Measurements from ENCODE around the gene POU6F2. TPM values are rescaled to one million over a fixed set of nuclear protein-coding genes. Genes with fewer than 3 reads are reported as not detected.

Gene POU6F2
- total and polyA plus RNA-seq, 12 donors, result 0.03 to 0.31 (median 0.19) TPM; not detected in 9

GRCh38 chr7:39430441-39430840 is 452.7 kb downstream of the POU6F2 start:
- H3K36me3 ChIP-seq (replicated peaks in 1 of 2), result no peaks in the 10 kb centered on the region
- no peak for DNase-seq
- 87 to 96% (median 93%) methylated on average over 6 of the region's 6 CpGs for WGBS, 4 donors
- H3K27ac ChIP-seq, result no peak overlapping the region
- no peak for TF ChIP-seq CTCF (IDR thresholded peaks at IDR 0.05)
- TF ChIP-seq POLR2A (IDR thresholded peaks at IDR 0.05), result no peak
- intact Hi-C loops (cut with DNase I), result no loop called here
- no peaks in the 10 kb centered on the region for H3K27me3 ChIP-seq
- peaks cover 0 to 4% of the 10 kb centered on the region in 2 donors for H3K4me1 ChIP-seq (replicated peaks in 1 of 2)
- no peaks in the 10 kb centered on the region for H3K9me3 ChIP-seq (replicated peaks in 1 of 3)
- H3K4me3 ChIP-seq, result no peak overlapping the region

GRCh38 chr7:39430909-39431641 is 453.4 kb downstream of the POU6F2 start:
- TF ChIP-seq CTCF (IDR thresholded peaks at IDR 0.05) (no peak), POLR2A (IDR thresholded peaks at IDR 0.05) (no peak)
- H3K4me3 ChIP-seq, result no peak overlapping the region
- H3K36me3 ChIP-seq (replicated peaks in 1 of 2), result no peaks in the 10 kb centered on the region
- peaks cover 0 to 4% of the 10 kb centered on the region in 2 donors for H3K4me1 ChIP-seq (replicated peaks in 1 of 2)
- no peak for DNase-seq
- H3K27ac ChIP-seq, result no peak overlapping the region
- no peaks in the 10 kb centered on the region for H3K27me3 ChIP-seq
- WGBS, 4 donors, result 85 to 89% (median 88%) methylated on average over 7 to 8 of the region's 8 CpGs
- intact Hi-C loops (cut with DNase I), result no loop called here
- no peaks in the 10 kb centered on the region for H3K9me3 ChIP-seq (replicated peaks in 1 of 3)

GRCh38 chr7:39432368-39432767 is 454.7 kb downstream of the POU6F2 start:
- Histone ChIP-seq H3K9me3 (replicated peaks in 1 of 3) (no peaks in the 10 kb centered on the region), H3K27me3 (no peaks in the 10 kb centered on the region), H3K4me3 (no peak overlapping the region), H3K36me3 (replicated peaks in 1 of 2) (no peaks in the 10 kb centered on the region), H3K27ac (no peak overlapping the region), H3K4me1 (replicated peaks in 1 of 2) (peaks cover 0 to 4% of the 10 kb centered on the region in 2 donors)
- intact Hi-C loops (cut with DNase I), result no loop called here
- TF ChIP-seq CTCF (IDR thresholded peaks at IDR 0.05) (no peak), POLR2A (IDR thresholded peaks at IDR 0.05) (no peak)
- 61 to 69% (median 64%) methylated on average over 3 of the region's 3 CpGs for WGBS, 4 donors
- DNase-seq, result no peak

GRCh38 chr7:39432807-39433416 is 455.2 kb downstream of the POU6F2 start:
- Histone ChIP-seq H3K4me1 (replicated peaks in 1 of 2) (peaks cover 0 to 4% of the 10 kb centered on the region in 2 donors), H3K36me3 (replicated peaks in 1 of 2) (no peaks in the 10 kb centered on the region), H3K9me3 (replicated peaks in 1 of 3) (no peaks in the 10 kb centered on the region), H3K4me3 (no peak overlapping the region), H3K27me3 (no peaks in the 10 kb centered on the region), H3K27ac (no peak overlapping the region)
- WGBS, 4 donors, result 78 to 80% (median 78%) methylated on average over 13 of the region's 13 CpGs
- TF ChIP-seq CTCF (IDR thresholded peaks at IDR 0.05) (no peak), POLR2A (IDR thresholded peaks at IDR 0.05) (no peak)
- no peak for DNase-seq
- intact Hi-C loops (cut with DNase I), result no loop called here
